Frontal cortex (tissue), 4 donors: ENCODE measurements around the gene RNF208. TPM values are rescaled to one million over a fixed set of nuclear protein-coding genes. Genes with fewer than 3 reads are reported as not detected.

Experiments used
- DNase-seq, 2 donors: peaks; one replicate each; pipeline ENCODE4 v3.0.0; 2012; ENCODE audit warnings: low spot score in 2 of 2
- FAIRE-seq: peaks from 2 replicates; lab custom pipeline; 2012; peaks lifted over from hg19 to GRCh38; lab: Jason Lieb, UNC
- total RNA-seq: library from RNA; depleted of rRNA; stranded (reverse); fragments of >200 nt; gene quantifications from one replicate; pipeline ENCODE4 v1.2.3, GENCODE V29; 2014
- donor health status: control.
- donor health status: control.
- donor health status: control.

Gene RNF208
- total RNA-seq, 1 donor from 2014 or later: 0.82 TPM

- DNase-seq (no peak), FAIRE-seq (no peak)
These were observed 37.0 kb downstream of the RNF208 start for GRCh38 chr9:137184881-137185660.

- no peak for FAIRE-seq
- no peak for DNase-seq
These were observed 38.0 kb downstream of the RNF208 start for GRCh38 chr9:137183980-137184595.

GRCh38 chr9:137182836-137183235 lies 39.2 kb downstream of the RNF208 start:
- no peak for DNase-seq
- no peak for FAIRE-seq

- DNase-seq: no peak
- FAIRE-seq: no peak
These were observed 40.4 kb downstream of the RNF208 start for GRCh38 chr9:137181680-137182079.

GRCh38 chr9:137180491-137180890 lies 41.5 kb downstream of the RNF208 start:
- DNase-seq (no peak), FAIRE-seq (no peak)

GRCh38 chr9:137179761-137180160 lies 42.3 kb downstream of the RNF208 start:
- FAIRE-seq: no peak
- no peak for DNase-seq

GRCh38 chr9:137178939-137179630 lies 43.0 kb downstream of the RNF208 start:
- FAIRE-seq: no peak
- DNase-seq: no peak

GRCh38 chr9:137178201-137178938 lies 43.7 kb downstream of the RNF208 start:
- FAIRE-seq: no peak
- no peak for DNase-seq

GRCh38 chr9:137176302-137177182 lies 45.5 kb downstream of the RNF208 start:
- FAIRE-seq (no peak), DNase-seq (peak in 1 of 2 donors; percentile 79)

GRCh38 chr9:137175345-137175961 lies 46.6 kb downstream of the RNF208 start:
- FAIRE-seq (no peak), DNase-seq (no peak)

- DNase-seq: no peak
These were observed 47.2 kb downstream of the RNF208 start for GRCh38 chr9:137174722-137175293.

GRCh38 chr9:137173796-137174664 lies 48.0 kb downstream of the RNF208 start:
- no peak for FAIRE-seq
- DNase-seq: no peak

More at GRCh38 chr9:137174722-137175293, 47.2 kb downstream of the RNF208 start:
- no peak for FAIRE-seq

- DNase-seq: no peak
- no peak for FAIRE-seq
These were observed 48.9 kb downstream of the RNF208 start for GRCh38 chr9:137172901-137173795.

- no peak for FAIRE-seq
- DNase-seq: no peak
These were observed 50.7 kb downstream of the RNF208 start for GRCh38 chr9:137171149-137171900.

GRCh38 chr9:137170486-137171148 lies 51.4 kb downstream of the RNF208 start:
- no peak for FAIRE-seq
- DNase-seq: no peak
